ENCODE data around the gene CDHR3. TPM values are rescaled to one million over a fixed set of nuclear protein-coding genes. Genes with fewer than 3 reads are reported as not detected.
A peak's percentile ranks its signal among the peaks of the same experiment; 100 is the strongest.

Gene CDHR3
- total RNA-seq, 1 experiment from 2014 or later: 19.1 TPM

GRCh38 chr7:106050002-106050745 is 87.1 kb downstream of the CDHR3 start:
- Mint-ChIP-seq H3K27ac (no peak overlapping the region), H3K4me3 (no peak overlapping the region), H3K27me3 (ENCODE audit: low read depth) (no peaks in the 10 kb centered on the region; the same call in none of the 2 replicates), H3K4me1 (peaks cover 13% of the 10 kb centered on the region), H3K9me3 (peaks cover 11% of the 10 kb centered on the region), H3K36me3 (peaks cover 4% of the 10 kb centered on the region; the same call in 1 of the 2 replicates)
- ChIA-PET POLR2A (no interaction called here), CTCF (interaction anchor here (0.8 to 1.7 kb wide), 12 partner anchors 20 to 393 kb away, joined by 3 to 14 read pairs (median 4); no protein-coding TSS in a partner anchor)
- TF ChIP-seq ZNF396 (CRISPR knock-in tag; IDR thresholded peaks at IDR 0.05; ENCODE audit: borderline replicate concordance) (0 out of 2 replicates have a peak, but pooled peaks have one; percentile 39), FOXJ3 (CRISPR knock-in tag; IDR thresholded peaks at IDR 0.05; ENCODE audit: borderline replicate concordance) (no peak), OVOL2 (CRISPR knock-in tag; IDR thresholded peaks at IDR 0.05; ENCODE audit: borderline replicate concordance) (no peak), NR2C2 (CRISPR knock-in tag; IDR thresholded peaks at IDR 0.05) (no peak), ATF6 (CRISPR knock-in tag; IDR thresholded peaks at IDR 0.05) (no peak), MAX (CRISPR knock-in tag; IDR thresholded peaks at IDR 0.05) (peak; percentile 59; the same call in 1 of the 2 replicates)
- DNase-seq (ENCODE audit: low spot score) (peak; percentile 46), ATAC-seq (peak; percentile 79)

- Mint-ChIP-seq H3K4me1 (peaks cover 19% of the 10 kb centered on the region), H3K36me3 (peaks cover 5% of the 10 kb centered on the region; the same call in 1 of the 2 replicates), H3K27me3 (ENCODE audit: low read depth) (peaks cover 2% of the 10 kb centered on the region), H3K9me3 (peaks cover 11% of the 10 kb centered on the region), H3K27ac (no peak overlapping the region), H3K4me3 (no peak overlapping the region)
- no peak for ATAC-seq
- ChIA-PET CTCF (interaction anchor here (0.8 to 1.7 kb wide), 8 partner anchors 21 to 362 kb away, joined by 3 to 14 read pairs (median 6); no protein-coding TSS in a partner anchor), POLR2A (interaction anchor here (0.6 to 0.7 kb wide), 2 partner anchors 56 to 385 kb away, joined by 5 to 9 read pairs; no protein-coding TSS in a partner anchor)
- no peak for DNase-seq (ENCODE audit: low spot score)
- TF ChIP-seq ERG (CRISPR knock-in tag; IDR thresholded peaks at IDR 0.05): no peak
- no peak for TF ChIP-seq ETV6 (CRISPR knock-in tag; IDR thresholded peaks at IDR 0.05)
- no peak for TF ChIP-seq ZSCAN18 (CRISPR knock-in tag; IDR thresholded peaks at IDR 0.05)
- TF ChIP-seq FOXP1 (CRISPR knock-in tag; IDR thresholded peaks at IDR 0.05; ENCODE audit: borderline replicate concordance): no peak
- no peak for TF ChIP-seq AFF4 (CRISPR knock-in tag; IDR thresholded peaks at IDR 0.05; ENCODE audit: borderline replicate concordance)
- TF ChIP-seq ZNF425 (CRISPR knock-in tag; conservative IDR thresholded peaks at IDR 0.05): no peak
- no peak for TF ChIP-seq ATF6 (CRISPR knock-in tag; IDR thresholded peaks at IDR 0.05)
- TF ChIP-seq PRDM15 (CRISPR knock-in tag; IDR thresholded peaks at IDR 0.05): no peak
- no peak for TF ChIP-seq HMGA2 (CRISPR knock-in tag; IDR thresholded peaks at IDR 0.05)
- no peak for TF ChIP-seq TEAD4 (CRISPR knock-in tag; IDR thresholded peaks at IDR 0.05)
These were observed 87.7 kb downstream of the CDHR3 start for GRCh38 chr7:106050746-106051117.
